ENCODE data around the gene PRKAR2B.
"Not testable (repeated sequence)": the region's sequence is repeated elsewhere in the genome, so short reads cannot be mapped to it uniquely, and the experiment has no call there.

The PRKAR2B gene

DNA sequence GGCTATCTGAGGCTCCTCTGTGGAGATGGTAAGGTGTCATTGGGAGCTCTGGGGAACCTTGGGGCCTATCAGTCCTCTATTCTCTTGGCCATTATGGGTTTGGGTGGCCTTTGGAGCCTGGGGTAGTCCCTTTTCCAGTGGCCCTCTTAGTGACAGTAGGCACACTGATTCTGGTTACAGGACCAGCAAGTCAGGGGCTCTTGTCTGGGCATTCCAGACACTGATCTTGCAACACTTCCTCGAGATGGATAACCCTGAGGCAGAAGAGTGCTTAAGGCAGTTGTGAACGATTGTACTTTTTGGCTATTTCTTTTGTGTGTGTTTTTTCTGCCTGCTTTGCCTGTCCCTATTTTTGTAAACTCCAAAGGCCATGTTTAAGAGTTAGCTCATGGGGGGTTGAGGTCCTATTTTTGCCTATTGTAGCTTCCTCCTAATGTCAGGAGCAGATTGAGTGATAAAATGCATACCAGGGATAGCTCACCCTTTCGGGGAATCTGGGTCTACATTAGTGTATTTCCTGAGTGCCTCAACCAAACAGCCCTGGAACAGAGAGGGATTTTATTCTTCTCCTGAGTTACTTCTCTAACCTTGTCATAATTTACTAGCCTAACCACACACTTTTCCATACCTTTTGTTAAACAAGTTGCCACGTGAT lies 61.2 kb downstream of the PRKAR2B start:
- H3K4me3 ChIP-seq (ENCODE audit: low read depth, low read length), result no peak overlapping the region
- DNase-seq (ENCODE audit: low read depth), result no peak

DNA sequence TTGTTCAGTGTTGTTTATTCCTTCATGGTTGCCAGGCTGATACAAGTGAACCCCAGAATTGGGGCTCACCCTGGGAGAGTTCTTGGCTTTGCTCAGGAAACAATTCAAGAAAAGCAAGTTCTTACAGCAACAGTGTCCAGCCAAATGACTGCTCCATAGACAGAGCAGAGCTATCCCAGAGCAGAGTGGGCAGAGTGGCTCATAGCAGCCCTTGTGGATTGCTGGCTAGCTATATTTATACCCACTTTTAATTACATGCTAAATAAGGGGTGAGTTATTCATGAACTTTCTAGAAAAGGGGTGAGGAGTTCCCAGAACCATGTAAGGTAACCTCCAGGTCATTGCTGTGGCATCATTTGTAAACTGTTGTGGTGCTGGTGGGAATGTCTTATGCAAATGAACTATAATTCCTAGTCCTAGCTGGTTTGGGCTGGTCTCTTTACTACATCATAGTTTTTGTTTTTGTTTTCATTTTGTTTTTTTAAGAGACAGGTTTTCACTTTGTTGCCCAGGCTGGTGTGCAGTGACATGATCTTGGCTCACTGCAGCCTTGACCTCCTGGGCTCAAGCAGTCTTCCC lies 64.4 kb downstream of the PRKAR2B start:
- DNase-seq (ENCODE audit: low read depth), result no peak
- no peak overlapping the region for H3K4me3 ChIP-seq (ENCODE audit: low read depth, low read length)

DNA sequence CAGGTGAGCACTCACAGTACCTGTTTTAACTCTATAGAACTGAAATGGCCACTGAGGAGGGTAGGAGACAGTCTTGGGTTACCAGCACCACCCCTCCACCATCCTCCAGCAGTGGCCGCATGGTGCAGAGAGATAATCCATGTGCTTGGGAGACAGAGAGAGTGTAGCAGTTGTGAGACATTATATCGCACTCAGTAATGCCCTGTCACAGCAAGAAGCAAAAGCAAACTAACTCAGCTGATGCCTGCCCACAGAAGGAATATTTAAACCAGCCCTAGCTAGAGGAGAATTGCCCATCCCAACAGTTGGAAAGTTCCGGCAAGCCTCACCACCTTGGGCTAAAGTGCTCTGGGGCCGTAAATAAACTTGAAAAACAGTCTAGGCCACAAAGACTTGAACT lies 65.5 kb downstream of the PRKAR2B start:
- H3K4me3 ChIP-seq (ENCODE audit: low read depth, low read length), result no peak overlapping the region
- DNase-seq (ENCODE audit: low read depth), result no peak

DNA sequence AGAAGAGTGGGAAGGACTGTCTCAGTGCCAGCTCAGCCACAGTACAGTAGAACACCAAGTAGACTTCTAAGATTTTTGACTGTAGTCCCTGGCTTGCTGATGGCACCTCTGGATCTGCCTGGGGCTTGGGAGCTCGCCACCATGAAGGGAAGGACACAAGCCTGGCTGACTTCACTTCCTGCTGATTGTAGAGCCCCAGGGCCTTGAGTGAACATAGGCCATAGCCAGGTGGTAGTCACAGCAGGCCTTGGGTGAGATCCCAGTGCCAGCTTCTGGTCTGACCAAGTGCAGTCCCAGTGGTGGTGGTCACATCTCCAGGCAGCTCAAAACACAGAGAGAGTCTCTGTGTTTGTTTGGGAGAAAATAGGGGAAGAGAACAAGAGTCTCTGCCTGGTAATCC lies 66.7 kb downstream of the PRKAR2B start:
- H3K4me3 ChIP-seq (ENCODE audit: low read depth, low read length), result no peak overlapping the region
- DNase-seq (ENCODE audit: low read depth), result no peak

DNA sequence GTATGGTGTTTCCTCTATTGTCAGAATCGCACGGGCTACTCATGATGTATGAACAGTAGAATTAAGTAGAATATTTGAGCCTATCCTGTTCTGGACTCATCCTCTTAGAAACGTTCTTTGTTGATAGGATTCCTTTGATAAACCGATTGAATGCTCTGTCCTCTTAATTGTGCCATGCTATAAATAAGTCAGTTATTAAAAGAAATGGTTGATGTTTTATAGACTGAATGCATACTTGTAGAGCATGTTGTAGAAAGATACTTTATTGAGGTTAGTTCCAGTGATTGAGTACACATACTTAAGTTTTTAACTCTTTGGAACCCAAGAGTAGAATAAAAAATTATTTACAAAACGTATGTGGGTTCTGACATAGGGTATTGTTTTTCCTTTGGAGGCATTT lies 69.4 kb downstream of the PRKAR2B start:
- H3K4me3 ChIP-seq (ENCODE audit: low read depth, low read length), result no peak overlapping the region
- no peak for DNase-seq (ENCODE audit: low read depth)

DNA sequence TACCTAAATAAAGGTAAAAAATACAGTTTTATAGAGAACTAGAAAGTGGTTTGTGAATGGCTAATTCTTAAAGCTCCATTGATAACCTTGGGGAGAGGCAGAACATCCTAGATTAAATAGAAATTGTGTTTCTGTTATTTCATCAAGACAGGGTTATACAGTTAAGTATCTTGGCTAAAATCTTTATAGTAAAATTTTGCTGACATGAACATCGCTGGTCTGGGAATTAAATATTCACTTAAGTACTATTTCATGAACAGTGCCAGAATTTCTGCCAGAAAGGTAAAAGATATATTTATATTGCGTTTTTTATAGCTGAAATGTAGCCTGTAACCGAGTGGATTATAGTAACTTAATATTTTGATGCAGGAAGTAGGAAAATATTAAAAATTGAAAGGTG lies 70.6 kb downstream of the PRKAR2B start:
- H3K4me3 ChIP-seq (ENCODE audit: low read depth, low read length), result no peak overlapping the region
- no peak for DNase-seq (ENCODE audit: low read depth)

DNA sequence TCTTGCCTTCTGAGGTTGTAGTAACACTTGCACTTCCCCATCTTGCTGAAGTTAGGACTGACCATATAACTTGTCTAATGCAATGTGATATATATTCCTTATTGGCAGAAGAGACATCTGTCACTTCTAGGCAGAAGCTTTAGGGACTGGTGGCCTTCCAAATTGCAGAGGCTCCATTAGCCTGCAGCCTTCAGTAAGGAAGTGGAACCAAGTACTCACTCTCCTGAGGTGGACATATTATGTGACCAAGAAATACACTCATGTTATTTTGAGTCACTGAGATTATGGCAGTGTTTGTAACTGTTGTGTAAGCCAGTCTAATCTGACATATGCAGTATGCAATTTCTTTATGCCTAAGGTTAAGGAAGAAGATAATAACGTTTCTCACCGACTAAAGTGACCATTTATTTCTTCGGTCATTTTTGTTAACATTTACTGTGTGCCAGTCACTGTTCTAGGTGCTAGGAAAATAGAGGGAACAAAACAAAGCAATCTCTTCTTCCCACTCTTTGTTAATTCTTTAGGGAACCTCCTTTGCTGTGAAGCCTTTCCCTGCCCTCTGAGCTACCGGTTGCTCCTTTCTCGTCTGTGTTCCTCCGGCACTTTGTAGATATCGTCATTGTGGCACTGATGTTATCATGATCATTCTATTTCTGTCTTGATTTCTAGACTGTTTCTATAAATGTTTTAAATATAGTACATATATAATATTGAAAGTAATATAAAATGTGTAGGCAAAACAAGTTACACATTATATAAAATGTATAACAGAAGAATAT lies 71.4 kb downstream of the PRKAR2B start:
- DNase-seq (ENCODE audit: low read depth), result no peak
- no peak overlapping the region for H3K4me3 ChIP-seq (ENCODE audit: low read depth, low read length)

DNA sequence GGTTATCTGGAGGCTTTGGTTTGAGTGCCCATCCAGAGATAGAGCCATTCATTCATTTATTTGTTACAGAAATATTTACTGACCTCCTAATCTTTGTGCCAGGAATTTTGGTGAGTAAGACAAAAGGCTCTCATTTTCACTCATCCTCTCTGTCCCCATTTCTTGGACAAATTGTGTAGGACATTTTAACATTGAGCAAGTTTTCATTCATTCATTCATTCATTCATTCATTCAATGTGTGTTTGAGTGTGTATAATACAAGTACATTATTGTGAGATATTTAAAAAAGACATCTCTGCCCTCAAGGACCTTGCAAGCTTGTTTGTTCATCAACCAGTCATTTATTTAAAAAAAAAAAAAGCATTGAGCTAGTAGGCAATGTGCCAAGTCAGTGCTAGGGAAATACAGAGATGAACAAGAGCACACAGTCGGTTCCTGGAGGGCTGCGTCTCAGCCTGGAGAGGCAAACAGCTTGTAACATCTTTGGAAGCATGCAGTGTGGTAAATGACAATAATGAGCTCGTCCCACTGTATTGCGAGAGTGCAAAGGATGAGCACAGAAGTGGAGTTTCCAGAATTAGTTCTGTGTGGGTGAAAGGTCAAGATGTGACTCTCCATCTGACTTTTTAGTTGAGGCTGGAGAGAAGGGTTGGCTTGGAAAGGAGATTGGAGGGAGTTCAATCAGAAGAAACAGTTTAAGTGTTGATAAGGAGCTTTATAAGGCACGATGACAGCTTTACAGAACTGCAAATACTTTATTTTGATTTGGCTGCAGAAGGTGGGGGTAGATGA lies 73.8 kb downstream of the PRKAR2B start:
- DNase-seq (ENCODE audit: low read depth), result peak; percentile 15
- no peak overlapping the region for H3K4me3 ChIP-seq (ENCODE audit: low read depth, low read length)

DNA sequence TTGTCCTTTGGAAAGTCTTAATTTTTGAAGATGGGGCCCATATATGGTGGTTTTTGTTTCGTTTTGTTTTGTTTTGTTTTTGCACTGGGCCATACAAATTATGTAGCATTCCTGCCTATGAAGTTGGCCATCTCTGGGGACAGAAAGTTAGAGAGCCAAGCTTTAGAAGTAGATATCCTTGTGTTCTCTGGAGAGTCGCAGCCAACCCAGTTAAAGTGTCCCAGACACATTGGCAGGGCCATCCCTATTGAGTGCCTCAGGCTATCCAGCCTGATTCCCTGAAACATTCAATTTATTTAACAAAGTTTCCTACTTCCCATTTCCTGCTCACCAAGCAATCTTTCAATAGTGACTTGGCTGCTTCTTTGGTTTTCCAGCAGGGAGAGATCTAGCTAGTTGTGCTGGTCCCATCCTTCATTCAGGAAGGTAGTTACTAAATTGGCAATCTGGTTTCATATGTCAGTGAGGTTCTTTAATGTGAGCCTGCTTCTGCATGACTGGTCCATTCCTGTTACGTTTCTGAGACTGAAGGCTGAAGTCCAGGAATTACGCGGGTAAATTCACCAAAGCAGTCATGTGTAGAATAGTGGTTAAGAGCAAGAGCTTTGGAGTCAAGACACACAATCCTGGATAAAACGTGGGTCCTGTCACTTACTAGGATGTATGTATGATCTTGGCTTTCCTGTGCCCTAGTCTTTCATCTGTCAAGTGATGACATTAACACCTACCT lies 75.0 kb downstream of the PRKAR2B start:
- no peak for DNase-seq (ENCODE audit: low read depth)
- H3K4me3 ChIP-seq (ENCODE audit: low read depth, low read length), result no peak overlapping the region

DNA sequence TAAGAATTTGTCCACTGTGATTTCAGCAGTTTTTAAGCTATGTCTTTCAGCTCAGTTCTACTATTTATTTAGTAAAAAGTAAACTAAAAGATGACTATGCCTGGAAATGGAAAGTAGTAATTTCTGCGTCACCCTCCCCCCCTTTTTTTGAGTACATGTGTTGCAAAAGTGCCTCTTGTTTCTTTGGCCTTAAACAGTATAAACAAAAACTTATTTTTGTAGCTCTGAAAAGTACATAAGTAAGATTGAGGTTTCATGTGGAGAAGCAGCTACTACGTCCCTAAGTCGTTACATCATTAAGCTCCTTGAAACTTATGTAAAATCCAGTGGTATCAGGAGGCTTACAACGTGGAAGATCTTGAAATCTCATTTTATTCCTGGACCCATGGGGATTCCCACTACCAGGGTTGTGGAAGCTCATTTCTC lies 78.0 kb downstream of the PRKAR2B start:
- peak; percentile 13 for DNase-seq (ENCODE audit: low read depth)
- no peak overlapping the region for H3K4me3 ChIP-seq (ENCODE audit: low read depth, low read length)

DNA sequence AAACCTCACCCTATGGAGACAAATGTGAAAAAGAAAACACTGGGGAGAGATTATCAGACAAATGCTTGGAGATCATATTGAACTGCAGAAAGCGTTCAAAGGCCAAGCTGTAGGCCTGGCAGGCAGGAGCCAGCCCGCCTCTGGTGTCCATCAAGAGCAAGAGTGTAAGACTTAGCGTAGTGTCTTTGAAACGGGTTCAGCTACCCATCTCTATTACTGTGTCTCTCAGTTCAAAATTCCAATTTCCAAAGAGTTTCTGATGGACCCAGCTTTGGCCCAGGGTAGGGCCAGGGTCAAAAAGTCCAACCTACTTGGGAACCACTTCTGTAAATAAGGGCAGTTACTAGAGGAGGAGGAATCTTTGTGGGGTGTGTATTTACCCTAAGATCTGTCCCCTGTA lies 78.9 kb downstream of the PRKAR2B start:
- DNase-seq (ENCODE audit: low read depth), result no peak
- no peak overlapping the region for H3K4me3 ChIP-seq (ENCODE audit: low read depth, low read length)

DNA sequence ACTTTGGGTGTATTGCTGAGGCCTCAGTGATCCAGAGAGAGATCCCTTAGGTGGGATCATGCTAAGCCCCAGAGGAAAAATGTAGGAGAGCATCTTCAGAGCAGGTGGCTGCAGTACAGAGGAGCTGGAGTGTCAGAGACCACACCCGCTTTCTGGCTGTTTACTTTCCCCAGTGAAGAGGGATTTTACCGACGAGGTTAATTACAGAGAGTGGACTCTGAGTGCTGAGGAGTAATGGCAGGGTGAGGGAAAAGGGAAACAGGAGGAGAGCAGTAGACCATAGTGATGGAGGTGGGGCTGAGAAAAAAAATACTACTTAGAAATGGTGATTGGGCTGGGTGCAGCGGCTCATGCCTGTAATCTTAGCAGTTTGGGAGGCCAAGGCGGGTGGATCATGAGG lies 81.0 kb downstream of the PRKAR2B start:
- DNase-seq (ENCODE audit: low read depth), result no peak
- no peak overlapping the region for H3K4me3 ChIP-seq (ENCODE audit: low read depth, low read length)

DNA sequence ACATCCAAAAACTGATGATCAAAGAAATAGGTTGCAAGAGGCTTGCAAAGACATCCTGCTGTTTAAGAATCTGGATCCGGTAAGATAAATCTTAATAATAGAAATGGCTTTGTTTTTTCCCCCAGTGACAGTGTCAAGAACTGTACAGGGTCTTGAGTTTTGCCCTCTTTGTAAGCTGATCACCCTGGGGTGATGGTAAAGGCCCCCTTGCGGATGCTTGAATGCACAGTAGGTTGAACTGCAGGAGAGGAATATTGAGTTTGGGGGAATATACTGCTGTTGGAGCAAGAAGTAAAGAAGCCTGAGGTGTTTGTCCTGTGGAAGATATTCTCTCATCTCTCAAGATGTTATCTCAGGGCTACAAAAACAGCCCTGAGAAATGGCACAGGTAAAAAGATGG lies 83.7 kb downstream of the PRKAR2B start:
- H3K4me3 ChIP-seq (ENCODE audit: low read depth, low read length), result no peak overlapping the region
- DNase-seq (ENCODE audit: low read depth), result no peak

DNA sequence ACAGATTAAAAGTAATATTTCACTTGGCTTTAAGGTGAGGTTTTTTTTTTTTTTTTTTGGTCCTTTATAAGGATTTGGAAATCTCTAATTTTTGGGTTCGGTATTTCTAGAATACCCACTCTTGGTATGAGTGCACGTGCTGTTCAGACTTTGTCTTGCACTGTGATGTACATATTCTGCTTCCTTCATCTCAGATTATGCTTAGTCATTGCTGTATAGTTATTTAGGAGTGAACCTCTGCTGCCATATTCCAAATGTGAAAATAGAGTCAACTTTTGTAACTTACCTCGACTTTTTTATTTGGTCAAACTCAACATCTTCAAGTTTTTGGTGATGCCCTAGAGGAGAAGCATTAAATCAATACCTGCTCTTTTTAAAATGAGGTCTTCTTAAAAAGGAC lies 84.2 kb downstream of the PRKAR2B start:
- no peak overlapping the region for H3K4me3 ChIP-seq (ENCODE audit: low read depth, low read length)
- DNase-seq (ENCODE audit: low read depth), result no peak

DNA sequence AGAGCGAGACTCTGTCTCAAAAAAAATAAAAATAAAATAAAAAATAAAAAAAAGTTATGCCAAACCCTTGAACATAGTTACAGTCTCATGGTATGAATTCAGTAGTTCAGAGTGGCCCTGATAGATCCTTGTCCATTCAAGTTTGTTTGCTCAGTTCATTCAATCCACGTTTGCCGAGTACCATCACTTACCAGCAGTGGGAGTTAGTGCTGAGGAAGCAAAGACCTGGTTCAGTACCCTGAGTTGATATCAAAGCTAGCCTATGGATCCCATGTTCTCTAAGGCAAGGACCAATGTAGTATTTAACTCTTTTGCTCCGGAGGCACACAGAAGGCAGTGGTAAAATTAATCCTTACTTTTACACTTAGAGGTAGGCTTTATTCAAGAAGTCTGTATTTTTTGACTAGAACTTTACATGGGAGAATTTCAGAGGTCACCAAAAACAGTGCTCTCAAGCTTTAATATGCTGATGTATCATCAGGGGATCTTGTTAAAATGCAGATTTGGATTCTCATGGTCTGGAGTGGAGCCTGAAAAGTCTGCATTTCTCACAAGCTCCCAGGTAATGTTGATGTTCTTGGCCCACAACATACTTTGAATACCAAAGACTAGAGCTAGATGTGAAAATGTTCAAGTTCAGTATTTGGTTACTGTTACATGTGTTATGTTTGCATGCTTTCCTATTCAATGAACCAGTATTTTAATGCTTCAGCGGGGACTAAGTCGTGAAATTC lies 86.1 kb downstream of the PRKAR2B start:
- DNase-seq (ENCODE audit: low read depth), result no peak
- no peak overlapping the region for H3K4me3 ChIP-seq (ENCODE audit: low read depth, low read length)

DNA sequence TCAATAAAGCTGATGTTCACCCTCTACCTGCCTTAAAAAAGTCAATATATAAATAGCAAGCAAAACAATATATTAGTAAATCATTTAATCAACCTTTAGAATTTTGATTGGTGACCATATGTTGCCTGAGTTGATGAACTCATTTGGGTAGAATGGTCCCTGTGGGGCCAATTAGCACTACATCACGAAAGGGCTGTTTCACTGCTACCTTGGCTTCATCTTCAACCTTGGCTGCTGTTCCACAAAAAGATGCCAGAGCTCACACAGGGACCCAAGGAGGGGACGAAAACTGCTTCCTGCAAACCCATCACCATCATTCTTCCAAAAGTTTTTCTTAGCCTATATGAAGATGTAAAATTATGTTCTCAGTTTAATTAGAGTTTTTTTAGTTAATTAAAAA lies 88.9 kb downstream of the PRKAR2B start:
- DNase-seq (ENCODE audit: low read depth), result no peak
- H3K4me3 ChIP-seq (ENCODE audit: low read depth, low read length), result no peak overlapping the region

DNA sequence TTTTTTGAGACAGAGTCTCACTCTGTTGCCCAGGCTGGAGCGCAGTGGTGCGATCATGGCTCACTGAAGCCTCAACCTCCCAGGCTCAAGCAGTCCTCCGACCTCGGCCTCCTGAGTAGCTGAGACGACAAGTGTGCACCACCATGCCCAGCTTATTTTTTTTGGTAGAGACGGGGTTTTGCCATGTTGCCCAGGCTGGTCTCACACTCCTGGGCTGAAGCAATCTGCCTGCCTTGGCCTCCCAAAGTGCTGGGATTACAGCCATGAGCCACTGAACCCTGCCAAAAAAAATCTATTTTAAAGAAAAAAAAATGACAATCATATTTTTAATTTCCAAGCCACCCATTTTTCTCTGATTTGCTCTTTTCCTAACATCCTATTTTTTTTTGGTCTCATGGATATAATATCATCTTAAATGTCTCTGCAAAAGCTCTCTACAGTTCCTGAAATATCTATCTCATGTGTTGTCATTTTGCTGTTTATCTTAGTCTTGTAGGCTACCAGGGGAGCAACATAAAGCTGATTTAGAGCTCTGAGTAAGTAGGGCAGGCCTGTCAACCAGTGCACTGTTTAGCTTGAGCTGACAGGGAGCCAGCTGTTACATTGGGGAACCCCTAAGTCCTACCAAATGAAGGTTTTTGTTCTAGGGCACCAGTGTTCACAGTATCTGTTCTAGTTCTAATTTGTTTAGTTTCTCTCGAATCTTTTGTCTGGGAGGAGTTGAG lies 94.4 kb downstream of the PRKAR2B start:
- DNase-seq (ENCODE audit: low read depth), result no peak
- H3K4me3 ChIP-seq (ENCODE audit: low read depth, low read length), result no peak overlapping the region

DNA sequence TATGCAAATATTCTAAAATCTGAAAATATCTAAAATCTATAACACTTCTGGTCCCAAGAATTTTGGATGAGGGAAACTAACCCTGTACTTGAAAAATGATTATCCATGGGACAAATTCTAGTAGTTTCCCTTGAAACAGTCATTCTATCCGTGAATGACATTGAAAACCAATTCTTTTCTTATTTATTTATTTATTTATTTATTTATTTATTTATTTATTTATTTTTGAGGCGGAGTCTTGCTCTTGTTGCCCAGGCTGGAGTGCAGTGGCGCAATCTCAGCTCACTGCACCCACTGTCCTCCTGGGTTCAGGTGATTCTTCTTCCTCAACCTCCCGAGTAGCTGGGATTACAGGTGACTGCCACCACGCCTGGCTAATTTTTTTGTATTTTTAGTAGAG lies 99.4 kb downstream of the PRKAR2B start:
- not testable (repeated sequence) for H3K4me3 ChIP-seq (ENCODE audit: low read depth, low read length); DNase-seq (ENCODE audit: low read depth)
